IMR-90 (cell line): Measurements from ENCODE around the gene ALS2CL.

Source experiments
- CHD1 ChIP-seq: IDR thresholded peaks from 2 replicates; pipeline ENCODE4 v1.6.1; 2012; ENCODE audit warnings: low read depth, low read length, improper control_type of control experiment
- CTCF ChIP-seq: conservative IDR thresholded peaks from 2 replicates; pipeline ENCODE4 v1.5.1; 2012; ENCODE audit warnings: mild to moderate bottlenecking, low read depth, low read length, improper control_type of control experiment
- FOS ChIP-seq: fragments of 150-350 bp; IDR thresholded peaks from 2 replicates; pipeline ENCODE4 v1.6.1; 2016; ENCODE audit warnings: low read depth, low read length
- POLR2A ChIP-seq: IDR thresholded peaks from 2 replicates; pipeline ENCODE4 v1.6.1; 2012; ENCODE audit warnings: mild to moderate bottlenecking, low read depth, low read length
- RFX5 ChIP-seq: IDR thresholded peaks from 2 replicates; pipeline ENCODE4 v1.8.0; 2012; ENCODE audit warnings: low read depth, mild to moderate bottlenecking, low read length, moderate library complexity
- SMC3 ChIP-seq: fragments of 150-350 bp; IDR thresholded peaks from 2 replicates; pipeline ENCODE4 v1.6.1; 2016; ENCODE audit warnings: low read depth, mild to moderate bottlenecking, antibody characterized with exemption, low read length, moderate library complexity
- USF2 ChIP-seq: fragments of 150-350 bp; IDR thresholded peaks from 2 replicates; pipeline ENCODE4 v1.6.1; 2017; ENCODE audit warnings: mild to moderate bottlenecking, antibody characterized with exemption, low read length, low read depth

- TF ChIP-seq SMC3 (no peak), CTCF (no peak), FOS (no peak), RFX5 (no peak), POLR2A (no peak), USF2 (no peak), CHD1 (no peak)
Observed at GRCh38 chr3:46713050-46713897, 19.8 kb upstream of the ALS2CL start.
